HG03135 (cell line): Measurements from ENCODE around the gene BAD.
A peak's percentile ranks its signal among the peaks of the same experiment; 100 is the strongest.
"Not testable (repeated sequence)": the region's sequence is repeated elsewhere in the genome, so short reads cannot be mapped to it uniquely, and the experiment has no call there.

ENCODE experiments used
- ATAC-seq: cut with Tn5 transposase; IDR thresholded peaks from one replicate; pipeline ENCODE4 v1.9.1; 2021; ENCODE audit warnings: mild to moderate bottlenecking, moderate library complexity; ENCODE audit not compliant: unreplicated experiment

Gene BAD

DNA sequence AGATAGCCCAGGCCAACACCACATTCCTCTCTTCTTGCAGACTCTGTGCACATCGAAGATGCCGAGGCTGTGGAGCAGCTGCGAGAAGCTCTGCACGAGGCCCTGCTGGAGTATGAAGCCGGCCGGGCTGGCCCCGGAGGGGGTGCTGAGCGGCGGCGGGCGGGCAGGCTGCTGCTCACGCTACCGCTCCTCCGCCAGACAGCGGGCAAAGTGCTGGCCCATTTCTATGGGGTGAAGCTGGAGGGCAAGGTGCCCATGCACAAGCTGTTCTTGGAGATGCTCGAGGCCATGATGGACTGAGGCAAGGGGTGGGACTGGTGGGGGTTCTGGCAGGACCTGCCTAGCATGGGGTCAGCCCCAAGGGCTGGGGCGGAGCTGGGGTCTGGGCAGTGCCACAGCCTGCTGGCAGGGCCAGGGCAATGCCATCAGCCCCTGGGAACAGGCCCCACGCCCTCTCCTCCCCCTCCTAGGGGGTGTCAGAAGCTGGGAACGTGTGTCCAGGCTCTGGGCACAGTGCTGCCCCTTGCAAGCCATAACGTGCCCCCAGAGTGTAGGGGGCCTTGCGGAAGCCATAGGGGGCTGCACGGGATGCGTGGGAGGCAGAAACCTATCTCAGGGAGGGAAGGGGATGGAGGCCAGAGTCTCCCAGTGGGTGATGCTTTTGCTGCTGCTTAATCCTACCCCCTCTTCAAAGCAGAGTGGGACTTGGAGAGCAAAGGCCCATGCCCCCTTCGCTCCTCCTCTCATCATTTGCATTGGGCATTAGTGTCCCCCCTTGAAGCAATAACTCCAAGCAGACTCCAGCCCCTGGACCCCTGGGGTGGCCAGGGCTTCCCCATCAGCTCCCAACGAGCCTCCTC lies 31.4 kb upstream of the BAD start:
- ATAC-seq = not testable (repeated sequence)

DNA sequence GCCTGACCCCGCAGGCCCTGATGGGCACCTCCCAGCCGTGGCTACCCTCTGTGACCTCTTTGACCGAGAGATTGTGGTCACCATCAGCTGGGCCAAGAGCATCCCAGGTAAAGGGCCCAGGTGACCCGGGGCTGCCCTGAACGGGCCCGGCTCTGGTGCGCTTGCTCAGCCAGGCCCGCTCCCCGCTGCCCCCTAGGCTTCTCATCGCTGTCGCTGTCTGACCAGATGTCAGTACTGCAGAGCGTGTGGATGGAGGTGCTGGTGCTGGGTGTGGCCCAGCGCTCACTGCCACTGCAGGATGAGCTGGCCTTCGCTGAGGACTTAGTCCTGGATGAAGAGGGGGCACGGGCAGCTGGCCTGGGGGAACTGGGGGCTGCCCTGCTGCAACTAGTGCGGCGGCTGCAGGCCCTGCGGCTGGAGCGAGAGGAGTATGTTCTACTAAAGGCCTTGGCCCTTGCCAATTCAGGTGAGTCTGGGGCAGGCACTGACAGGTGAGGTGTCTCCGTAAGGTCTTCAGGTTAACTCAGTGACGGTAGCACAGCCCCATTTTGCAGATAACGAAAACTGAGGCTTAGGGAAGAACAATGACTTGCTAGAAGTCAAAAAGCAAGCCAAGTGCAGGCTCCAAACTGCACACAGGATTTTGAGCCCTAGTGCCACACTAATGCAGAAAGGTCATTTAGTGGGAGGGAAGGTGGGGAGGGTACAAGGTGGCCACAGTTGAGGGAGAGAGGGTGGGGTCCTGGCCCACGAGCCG lies 30.5 kb upstream of the BAD start:
- ATAC-seq = no peak

- ATAC-seq = no peak
Measured at GRCh38 chr11:64314146-64314804, 29.8 kb upstream of the BAD start.

DNA sequence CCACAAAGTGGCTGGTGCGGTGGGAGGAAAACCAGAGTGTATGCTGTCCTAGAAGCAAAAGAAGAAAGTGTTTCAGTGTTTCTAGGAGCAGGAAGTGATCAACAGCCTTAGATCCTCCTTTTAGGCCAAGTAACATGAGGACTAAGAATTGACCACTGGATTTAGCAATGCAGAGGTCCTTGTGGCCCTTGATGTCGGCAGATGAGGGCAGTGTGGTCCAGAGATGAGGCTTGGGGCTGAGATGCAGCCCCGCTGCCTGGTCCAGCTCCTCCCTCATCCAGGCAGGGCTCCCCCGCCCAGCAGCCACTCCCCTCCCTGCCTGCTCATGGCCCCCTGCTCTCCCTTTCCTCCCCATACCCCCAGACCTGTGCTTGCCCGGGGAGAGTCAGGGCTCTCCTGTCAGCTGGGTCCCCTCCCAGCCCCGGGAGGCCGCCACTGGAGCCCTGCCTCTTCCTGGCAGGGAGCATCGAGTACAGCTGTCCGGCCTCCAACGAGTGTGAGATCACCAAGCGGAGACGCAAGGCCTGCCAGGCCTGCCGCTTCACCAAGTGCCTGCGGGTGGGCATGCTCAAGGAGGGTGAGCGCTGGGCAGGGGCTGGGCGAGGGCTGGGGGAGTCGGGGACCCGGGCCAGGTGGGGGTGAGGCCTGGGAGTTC lies 29.2 kb upstream of the BAD start:
- ATAC-seq = no peak

GRCh38 chr11:64312947-64313346 lies 28.5 kb upstream of the BAD start:
- no peak for ATAC-seq

- ATAC-seq = not testable (repeated sequence)
Measured at GRCh38 chr11:64307795-64308194, 23.3 kb upstream of the BAD start.

DNA sequence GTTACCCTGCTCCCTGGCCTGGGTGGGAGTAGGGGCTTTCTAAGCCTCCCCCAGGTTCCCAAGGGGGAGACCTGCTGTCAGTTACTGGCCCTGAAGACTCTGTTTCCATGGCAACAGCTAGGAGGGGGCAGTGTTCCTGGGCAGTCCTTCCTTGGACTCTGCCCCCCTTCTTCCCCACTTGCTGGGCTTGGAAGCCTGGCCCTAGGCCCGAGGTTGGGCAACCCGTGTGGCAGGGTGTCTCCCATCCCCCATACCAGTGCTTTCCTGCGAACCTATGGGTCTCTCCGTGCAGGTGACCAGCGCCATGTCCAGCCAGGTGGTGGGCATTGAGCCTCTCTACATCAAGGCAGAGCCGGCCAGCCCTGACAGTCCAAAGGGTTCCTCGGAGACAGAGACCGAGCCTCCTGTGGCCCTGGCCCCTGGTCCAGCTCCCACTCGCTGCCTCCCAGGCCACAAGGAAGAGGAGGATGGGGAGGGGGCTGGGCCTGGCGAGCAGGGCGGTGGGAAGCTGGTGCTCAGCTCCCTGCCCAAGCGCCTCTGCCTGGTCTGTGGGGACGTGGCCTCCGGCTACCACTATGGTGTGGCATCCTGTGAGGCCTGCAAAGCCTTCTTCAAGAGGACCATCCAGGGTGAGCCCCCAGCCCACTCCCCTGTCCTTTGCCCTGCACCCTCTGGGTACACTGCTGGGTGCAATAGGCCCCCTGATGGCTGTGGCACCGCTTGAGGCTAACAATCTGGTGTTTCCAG lies 22.6 kb upstream of the BAD start:
- no peak for ATAC-seq

- ATAC-seq = no peak
Measured at GRCh38 chr11:64306563-64306875, 22.1 kb upstream of the BAD start.

GRCh38 chr11:64305691-64306562 lies 21.5 kb upstream of the BAD start:
- ATAC-seq = peak; percentile 9

DNA sequence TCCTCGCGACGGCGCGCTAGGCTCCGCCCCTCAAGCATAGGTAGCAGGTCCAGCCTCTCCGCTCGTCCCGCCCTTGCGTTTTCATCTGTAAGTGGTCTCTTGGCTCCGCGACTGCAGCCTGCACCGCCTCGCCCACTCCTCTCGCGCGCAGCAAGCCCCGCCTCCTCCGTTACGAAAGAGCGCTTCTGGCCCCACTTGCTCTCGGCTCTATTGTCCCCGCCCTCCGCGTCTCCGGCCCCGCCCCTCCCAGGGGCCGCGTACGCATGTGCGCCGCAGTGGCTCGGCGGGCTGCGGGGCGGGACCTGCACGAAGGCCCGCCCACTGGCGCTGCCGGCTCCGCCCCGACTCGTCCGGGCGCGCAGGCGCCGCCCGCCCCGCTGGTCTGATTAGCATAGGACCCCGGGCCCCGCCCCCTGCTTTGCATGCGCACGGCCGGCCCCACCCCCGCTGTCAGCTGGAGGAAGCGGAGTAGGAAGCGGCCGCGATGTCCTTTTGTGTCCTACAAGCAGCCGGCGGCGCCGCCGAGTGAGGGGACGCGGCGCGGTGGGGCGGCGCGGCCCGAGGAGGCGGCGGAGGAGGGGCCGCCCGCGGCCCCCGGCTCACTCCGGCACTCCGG lies 20.7 kb upstream of the BAD start, which contains the start of gene ESRRA:
ESRRA (plus strand) TSS at position 450 of the 616 bp plus-strand sequence. CDS start 1,656 bp downstream, outside the sequence.
- peak; percentile 63 for ATAC-seq

- ATAC-seq = peak; percentile 28
Measured at GRCh38 chr11:64304316-64305072, 20.0 kb upstream of the BAD start.

DNA sequence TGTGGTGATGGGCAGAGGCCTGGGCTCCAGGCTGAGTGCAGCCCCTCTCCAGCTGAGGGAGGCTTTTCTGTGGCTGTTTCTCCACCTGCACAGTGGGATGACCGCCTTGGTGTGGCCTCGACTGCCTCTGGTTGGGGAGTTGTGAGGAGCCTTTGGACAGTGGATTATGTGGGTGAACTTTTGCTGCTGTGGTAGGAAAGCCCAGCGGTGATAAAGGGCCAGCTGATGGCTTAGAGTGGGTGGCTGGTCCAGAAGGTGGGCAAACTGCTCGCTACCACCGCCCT lies 19.5 kb upstream of the BAD start:
- no peak for ATAC-seq

GRCh38 chr11:64303109-64304031 lies 18.9 kb upstream of the BAD start:
- no peak for ATAC-seq

- no peak for ATAC-seq
Measured at GRCh38 chr11:64299847-64300648, 15.6 kb upstream of the BAD start, which contains the start of gene CATSPERZ. Gene CATSPERZ (plus strand): TSS chr11:64300358. CDS start chr11:64300411, 53 bp downstream.

- no peak for ATAC-seq
Measured at GRCh38 chr11:64298966-64299846, 14.7 kb upstream of the BAD start.
